C4-2B (cell line): Measurements from ENCODE around the gene SH3BP5L.

Source experiments
- ZFX ChIP-seq: fragments of 450-650 bp; IDR thresholded peaks from 2 replicates; pipeline ENCODE4 v1.6.1; 2017
- TF ChIP-seq, protein P1 (sequence below): fragments of 450-650 bp; conservative IDR thresholded peaks from 2 replicates; pipeline ENCODE4 v1.5.1; 2017; ENCODE audit warnings: mild to moderate bottlenecking

DNA sequence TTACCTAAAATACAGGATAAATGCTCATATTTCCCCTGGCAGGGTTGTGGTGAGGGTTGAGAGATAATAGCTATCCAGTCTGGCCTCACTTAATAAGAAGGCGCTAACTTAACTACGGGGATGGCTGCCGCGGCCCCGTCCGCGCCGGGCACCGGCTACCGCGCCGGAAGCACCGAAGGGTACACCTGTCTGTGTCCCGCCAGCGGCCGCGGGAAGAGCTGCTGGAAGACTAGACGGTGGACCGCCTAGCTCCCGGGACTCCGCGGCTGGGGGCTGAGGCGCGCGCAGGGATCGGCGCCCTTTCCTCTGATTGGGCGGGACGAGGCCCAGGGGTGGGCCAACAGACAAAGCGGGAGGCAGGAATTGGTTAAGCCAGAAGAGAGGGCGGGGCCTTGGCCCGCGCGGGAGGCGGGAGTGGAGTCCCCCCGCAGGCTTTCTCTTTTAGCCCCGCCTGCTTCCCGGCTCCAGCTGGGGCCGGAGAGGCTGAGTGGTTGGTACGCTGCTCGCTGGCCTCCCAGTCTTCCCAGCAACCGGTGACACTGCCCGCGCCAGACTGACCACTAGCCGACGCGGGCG, 12.2 kb upstream of the SH3BP5L start, which contains the start of gene ZNF672:
- TF ChIP-seq, protein P1, sequence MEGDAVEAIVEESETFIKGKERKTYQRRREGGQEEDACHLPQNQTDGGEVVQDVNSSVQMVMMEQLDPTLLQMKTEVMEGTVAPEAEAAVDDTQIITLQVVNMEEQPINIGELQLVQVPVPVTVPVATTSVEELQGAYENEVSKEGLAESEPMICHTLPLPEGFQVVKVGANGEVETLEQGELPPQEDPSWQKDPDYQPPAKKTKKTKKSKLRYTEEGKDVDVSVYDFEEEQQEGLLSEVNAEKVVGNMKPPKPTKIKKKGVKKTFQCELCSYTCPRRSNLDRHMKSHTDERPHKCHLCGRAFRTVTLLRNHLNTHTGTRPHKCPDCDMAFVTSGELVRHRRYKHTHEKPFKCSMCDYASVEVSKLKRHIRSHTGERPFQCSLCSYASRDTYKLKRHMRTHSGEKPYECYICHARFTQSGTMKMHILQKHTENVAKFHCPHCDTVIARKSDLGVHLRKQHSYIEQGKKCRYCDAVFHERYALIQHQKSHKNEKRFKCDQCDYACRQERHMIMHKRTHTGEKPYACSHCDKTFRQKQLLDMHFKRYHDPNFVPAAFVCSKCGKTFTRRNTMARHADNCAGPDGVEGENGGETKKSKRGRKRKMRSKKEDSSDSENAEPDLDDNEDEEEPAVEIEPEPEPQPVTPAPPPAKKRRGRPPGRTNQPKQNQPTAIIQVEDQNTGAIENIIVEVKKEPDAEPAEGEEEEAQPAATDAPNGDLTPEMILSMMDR, result no peak
- no peak for TF ChIP-seq ZFX
